NCI-H2029 (cell line): ENCODE results near the gene VAV2.
"Not testable (repeated sequence)": the region's sequence is repeated elsewhere in the genome, so short reads cannot be mapped to it uniquely, and the experiment has no call there.

ENCODE experiments used
- DNase-seq: peaks from one replicate; lab custom pipeline; 2025; lab: John Stamatoyannopoulos, UW

VAV2 gene

DNA sequence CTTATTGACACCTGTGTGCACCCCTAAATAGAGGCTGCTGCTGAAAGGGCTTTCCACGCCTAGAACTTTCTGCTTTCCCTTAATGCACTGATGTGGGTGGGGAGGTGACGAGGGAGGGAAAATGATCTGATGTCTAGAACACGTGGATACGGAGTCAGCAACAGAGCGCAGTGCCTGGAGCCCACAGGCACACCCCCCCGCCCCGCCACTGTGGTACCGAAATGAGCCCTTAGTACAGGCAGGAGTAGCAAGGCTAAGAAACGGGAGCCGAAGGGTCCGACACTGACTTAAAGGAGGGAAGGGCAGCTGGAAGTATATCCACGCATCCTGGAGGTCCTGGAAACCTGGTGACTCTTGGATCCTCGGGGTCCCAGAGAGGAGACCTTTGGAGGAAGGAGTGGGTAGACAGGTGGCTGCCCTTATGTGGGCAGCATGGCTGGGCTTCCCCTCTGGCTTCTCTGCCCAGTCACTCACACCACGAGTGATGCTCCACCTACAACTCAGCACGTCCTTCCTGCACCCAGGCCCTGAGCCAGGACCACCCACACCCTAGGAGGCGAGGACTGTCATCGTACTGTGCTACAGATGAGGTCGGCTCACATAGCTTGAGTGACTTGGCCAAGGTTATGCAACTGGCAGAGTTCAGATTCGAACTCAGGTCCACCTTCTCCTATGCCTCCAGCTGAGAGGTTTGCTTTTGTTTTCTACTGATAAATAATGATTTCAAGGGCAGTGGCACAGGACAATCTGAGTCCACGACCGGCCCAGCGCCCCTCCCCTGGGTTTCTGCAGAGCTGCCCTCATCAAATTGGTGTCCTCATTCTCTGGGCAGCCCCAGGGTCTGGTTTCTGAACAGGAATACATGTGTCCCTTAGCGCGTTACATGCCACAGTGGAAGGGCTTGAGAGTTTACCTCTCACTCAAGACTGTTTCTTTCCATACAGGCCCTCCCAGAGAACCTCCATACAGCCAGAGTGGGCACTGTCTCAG, 4.7 kb upstream of the VAV2 start:
- no peak for DNase-seq

DNA sequence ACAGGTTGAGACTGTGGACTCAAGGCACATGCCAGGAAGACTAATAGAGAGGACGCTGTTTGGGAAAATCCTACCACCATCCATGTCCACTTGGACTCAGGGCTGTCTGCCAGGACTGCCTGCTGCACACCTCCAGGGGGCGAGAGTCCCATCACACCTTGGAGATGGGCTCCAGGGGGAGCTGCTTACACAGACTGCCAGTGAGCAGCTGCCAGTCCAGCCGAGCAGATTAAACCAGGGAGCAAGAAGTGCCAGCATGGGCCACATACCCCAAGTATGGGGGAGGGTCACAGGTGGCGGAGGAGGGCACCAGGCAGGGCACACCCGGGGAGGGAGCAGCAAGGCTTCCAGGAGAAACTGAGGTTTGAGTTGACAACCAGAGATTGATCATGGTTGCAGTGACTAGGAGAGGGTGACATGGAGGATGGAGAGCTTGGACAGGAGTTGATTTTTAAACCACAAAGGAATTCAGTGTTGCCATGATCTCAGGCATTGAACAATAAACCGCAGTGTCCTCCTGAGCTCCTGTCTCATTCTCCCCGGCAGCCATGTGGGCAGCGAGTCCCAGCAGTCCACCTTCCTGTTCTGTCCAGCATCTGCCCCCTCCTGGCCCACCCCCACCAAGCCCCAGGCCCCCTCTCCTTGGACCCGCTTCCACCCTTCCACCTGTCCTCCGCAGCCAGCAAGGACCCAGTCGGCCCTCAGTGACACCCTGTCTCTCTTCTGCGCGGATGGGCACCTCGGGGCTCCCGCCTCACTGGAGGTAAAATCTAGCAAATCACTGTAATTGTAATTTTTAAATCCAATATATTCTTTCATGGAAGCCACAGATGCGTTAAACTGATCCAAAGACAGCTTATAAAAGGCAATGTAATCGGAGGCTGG, 3.1 kb upstream of the VAV2 start:
- peak; percentile 44 for DNase-seq

DNA sequence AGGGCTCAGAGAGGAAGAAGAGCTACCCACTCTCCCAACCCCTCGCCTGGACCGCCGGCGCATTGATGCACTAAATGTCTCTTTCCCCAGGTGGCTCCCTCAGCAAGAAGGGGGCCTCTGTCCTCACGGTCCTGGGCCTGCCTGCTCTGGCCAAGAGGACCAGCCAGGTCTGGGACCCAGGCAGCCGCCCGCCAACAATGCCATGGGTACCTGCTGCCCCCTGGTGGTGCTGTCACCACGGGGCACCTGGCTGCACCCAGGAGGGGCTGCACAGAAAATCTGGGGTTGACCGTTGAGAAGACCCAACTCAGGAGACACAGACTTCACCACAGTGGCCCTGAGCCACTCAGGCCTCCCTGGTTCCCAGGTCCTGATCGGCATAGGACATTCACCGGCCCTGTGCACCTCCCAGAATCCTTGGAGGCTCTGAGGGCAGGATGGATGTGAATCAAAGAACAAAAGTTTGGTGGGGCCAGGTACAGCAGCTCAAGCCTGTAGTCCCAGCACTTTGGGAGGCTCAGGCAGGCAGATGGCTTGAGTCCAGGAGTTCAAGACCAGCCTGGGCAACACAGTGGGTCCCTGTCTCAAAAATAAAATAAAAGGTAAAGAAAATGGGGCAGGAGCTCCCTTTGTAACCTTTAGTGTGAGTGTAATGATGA, 2.4 kb upstream of the VAV2 start:
- peak; percentile 37 for DNase-seq

- DNase-seq: no peak
Observed at GRCh38 chr9:133993635-133994253, 1.6 kb upstream of the VAV2 start.

GRCh38 chr9:133992780-133993634, 883 bp upstream of the VAV2 start:
- DNase-seq: peak; percentile 84

DNA sequence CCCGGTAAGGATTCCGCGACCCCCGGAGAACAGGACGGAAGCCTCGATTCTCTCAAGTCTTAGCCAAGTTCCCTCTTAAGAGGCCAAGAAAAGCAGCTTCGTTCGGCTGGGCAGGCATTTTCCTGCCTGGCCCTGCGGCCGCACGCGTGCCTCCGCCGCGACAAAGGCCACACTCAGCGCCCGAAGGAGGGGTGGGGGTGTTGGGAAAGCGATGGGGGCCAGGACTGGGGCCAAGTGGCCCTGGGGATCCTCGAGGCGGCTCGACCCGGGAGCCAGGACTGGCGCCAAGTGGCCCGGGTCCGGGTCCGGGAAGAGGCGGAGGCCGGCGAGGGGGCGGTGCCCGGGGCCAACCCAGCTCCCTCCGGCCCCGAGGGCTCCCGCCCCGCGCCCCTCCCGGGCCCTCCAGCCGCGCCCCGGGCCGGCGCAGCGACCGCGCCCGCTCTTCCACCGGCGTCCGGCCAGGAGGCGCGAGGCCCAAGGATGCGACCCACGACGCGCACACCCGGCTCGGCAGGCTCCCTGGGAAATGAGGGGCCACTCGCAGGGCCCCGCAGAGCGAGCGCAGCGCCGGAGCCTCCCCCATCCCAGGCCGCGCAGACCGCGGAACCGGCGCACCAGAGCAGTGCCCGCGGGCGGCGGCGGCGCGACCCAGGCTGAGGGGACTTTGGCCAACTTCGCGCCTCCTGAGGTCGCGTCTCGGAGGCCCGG, 756 bp downstream of the VAV2 start:
- no peak for DNase-seq

DNA sequence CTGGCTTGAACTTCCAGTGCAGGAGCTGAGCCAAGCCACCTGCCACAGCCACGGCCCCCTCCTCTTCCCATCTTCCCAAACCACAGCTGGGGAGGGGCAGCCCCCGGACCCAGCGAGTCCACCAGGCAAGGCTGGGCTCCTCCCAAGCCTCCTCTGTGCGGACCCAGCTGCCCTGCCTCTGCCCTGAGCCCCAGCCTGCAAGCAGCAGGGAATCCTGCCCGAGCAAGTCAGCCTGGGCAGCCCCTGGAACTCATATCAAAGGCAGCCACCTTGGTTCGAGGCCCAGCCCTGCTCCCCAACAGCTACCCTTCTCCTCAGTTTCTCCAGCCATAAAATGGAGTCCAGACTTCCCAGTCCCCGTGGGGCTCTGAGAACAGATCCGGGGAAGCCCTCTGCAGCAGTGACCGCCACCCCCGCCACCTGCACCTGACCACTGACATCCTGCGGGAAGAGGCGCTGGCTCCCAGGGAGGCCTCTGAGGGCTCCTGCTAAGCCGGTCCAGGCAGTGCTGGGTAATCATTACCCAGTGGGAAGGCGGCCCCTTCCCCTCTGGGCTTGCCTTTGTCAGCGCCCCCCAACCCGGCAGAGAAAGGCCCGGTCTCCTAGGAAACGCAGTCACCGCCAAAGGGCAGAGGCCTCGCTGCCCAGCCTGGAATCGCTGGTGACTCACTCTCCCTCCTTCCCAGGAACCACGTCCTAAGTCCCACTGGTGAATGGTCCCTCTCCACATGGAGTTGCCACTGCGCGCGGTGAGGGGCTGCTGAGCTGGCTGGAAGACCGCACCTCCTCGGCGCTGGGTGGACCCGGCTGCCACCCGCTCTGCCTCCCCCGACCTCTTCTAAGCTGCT, 1.5 kb downstream of the VAV2 start:
- no peak for DNase-seq

GRCh38 chr9:133989625-133990365, 2.3 kb downstream of the VAV2 start:
- no peak for DNase-seq

DNA sequence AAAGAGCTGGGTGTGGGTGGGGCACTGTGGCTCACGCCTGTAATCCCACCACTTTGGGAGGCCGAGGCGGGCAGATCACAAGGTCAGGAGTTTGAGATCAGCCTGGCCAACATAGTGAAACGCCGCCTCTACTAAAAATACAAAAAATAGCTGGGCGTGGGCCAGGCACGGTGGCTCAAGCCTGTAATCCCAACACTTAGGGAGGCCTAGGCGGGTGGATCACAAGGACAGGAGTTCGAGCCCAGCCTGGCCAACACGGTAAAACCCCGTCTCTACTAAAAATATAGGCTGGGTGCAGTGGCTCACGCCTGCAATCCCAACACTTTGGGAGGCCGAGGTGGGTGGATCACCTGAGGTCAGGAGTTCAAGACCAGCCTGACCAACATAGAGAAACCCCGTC, 3.4 kb downstream of the VAV2 start:
- not testable (repeated sequence) for DNase-seq

DNA sequence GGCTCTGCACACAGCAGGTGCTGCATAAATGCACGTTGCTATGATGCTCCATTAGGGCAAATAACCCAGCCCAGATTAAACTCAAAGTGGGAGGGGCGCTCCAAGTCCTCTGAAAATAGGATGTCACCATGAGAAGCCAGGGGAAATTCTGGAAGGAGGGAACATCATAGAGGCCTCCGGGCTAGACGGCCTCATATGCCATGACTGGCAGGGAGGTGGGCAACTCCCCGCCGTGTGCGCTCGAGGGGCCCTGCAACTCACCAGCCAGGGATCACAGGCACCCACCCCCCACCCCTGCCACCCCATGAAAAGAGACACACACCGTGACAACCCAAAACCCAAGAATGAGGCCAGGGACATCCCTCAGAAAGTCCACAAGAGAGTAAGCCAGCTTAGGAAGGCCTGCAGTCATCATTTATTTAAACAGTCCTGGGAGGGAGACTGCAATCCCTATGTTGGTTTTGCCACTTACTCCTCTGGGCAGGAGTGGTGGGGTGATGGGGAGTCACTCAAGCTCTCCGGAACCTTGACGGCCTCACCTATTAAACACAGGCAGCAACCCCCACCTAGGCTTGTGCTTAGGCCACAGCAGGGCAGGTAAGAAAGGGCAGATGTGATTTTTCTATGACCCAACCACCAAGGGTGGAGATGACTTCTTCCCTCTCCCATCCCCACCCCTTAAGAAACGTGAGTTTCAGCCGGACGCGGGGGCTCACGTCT, 4.0 kb downstream of the VAV2 start:
- DNase-seq: no peak

- DNase-seq: no peak
Observed at GRCh38 chr9:133987446-133987788, 4.7 kb downstream of the VAV2 start.

DNA sequence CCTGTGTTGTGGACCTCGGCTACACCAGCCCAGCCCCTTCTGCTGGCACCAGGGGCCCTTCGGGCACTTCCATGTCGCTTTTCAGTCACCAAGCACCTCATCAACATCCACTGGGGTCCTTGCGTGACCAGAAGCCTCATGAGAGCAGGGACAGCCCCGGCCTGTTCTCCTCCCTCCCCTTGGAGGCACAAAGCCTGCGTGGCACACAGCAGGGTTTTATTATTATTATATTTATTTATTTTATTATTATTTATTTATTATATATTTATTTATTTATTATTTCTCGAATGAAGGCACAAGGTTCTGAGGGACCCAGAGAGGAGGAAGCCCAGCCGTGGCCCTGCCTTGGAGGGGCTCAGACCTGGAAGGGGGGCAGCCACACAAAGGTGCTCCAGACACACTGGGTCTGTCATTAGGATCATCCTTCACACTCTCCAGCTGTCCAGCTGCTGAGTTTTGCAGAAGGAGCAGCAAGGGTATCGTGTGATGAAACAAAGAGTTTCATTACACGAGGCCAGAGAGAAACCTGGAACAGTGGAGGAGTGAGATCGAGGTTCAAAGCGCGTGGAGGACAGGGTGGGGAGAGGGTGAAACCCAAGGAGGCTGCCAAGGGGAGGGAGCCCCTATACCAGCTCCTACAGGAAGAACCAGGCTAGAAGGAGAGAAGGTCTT, 5.2 kb downstream of the VAV2 start:
- DNase-seq: no peak

- DNase-seq: no peak
Observed at GRCh38 chr9:133986061-133986460, 6.1 kb downstream of the VAV2 start.

- no peak for DNase-seq
Observed at GRCh38 chr9:133982971-133983720, 9.0 kb downstream of the VAV2 start.

GRCh38 chr9:133981958-133982681, 10.0 kb downstream of the VAV2 start:
- no peak for DNase-seq

DNA sequence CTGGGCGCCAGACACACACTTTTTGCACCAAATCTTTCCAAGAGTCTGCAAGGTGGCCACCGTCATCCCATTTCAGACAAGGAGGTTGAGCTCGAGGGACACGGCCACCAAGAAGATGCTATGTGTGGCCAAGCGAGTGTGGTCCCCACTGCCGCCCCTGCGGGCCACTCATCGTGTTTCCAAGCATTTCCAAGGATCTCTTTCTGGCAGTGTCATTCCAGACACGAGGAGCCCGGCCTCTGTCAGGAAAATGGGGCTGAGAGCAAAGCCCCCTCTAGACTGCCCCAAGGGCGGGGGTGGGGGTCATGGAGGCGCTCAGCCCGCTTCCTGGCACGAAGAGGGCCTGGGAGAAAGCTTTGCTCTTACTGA, 10.6 kb downstream of the VAV2 start:
- DNase-seq: no peak
